GM21360 (cell line): ENCODE data around the gene PROSER3.

Experiments used
- ATAC-seq: cut with Tn5 transposase; IDR thresholded peaks from one replicate; pipeline ENCODE4 v1.9.1; 2021; ENCODE audit warnings: mild to moderate bottlenecking, moderate library complexity; ENCODE audit not compliant: unreplicated experiment

PROSER3 gene

DNA sequence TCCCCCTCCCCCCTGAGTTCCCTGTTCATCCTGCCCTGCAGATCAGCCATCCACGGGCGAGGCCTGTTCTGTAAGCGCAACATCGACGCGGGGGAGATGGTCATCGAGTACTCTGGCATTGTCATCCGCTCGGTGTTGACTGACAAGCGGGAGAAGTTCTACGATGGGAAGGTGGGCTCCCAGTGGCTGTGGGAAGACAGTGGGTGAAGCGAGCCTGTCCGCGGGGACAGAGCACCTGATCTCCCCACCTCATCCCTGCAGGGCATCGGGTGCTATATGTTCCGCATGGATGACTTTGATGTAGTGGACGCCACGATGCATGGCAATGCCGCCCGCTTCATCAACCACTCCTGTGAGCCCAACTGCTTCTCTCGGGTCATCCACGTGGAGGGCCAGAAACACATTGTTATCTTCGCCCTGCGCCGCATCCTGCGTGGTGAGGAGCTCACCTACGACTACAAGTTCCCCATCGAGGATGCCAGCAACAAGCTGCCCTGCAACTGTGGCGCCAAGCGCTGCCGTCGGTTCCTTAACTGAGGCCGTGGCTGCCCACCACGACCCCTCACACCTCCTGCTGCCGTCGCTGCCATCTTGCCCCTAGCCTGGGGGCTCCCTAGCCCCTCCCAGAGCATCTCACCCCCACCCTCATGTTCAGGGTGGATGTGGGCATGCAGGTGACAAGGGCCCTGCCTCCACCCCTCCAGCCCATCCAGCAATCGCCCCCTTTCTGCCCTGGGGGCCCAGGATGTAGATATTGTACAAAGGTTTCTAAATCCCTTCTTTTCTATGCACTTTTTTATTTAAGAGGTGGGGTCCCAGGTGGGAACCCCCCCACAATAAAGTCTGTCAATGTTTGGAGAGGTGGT lies 19.7 kb upstream of the PROSER3 start:
- ATAC-seq: no peak

DNA sequence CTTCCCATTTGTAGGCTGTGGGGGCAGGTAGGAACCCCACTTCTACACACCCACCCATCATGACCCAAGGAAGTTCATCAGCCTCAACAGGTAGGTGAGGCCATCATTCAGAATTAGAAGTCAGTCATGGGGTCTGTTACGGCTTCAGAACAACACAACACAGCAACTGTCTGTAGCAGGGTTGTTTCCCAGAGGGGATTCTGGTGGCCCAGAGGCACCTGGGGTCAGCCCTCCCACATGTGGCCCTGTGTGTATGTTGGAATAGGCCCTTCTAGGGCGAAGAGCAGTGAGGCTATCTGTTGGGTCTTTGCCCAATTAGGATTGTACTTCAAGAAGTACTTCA lies 19.1 kb upstream of the PROSER3 start:
- ATAC-seq: no peak

DNA sequence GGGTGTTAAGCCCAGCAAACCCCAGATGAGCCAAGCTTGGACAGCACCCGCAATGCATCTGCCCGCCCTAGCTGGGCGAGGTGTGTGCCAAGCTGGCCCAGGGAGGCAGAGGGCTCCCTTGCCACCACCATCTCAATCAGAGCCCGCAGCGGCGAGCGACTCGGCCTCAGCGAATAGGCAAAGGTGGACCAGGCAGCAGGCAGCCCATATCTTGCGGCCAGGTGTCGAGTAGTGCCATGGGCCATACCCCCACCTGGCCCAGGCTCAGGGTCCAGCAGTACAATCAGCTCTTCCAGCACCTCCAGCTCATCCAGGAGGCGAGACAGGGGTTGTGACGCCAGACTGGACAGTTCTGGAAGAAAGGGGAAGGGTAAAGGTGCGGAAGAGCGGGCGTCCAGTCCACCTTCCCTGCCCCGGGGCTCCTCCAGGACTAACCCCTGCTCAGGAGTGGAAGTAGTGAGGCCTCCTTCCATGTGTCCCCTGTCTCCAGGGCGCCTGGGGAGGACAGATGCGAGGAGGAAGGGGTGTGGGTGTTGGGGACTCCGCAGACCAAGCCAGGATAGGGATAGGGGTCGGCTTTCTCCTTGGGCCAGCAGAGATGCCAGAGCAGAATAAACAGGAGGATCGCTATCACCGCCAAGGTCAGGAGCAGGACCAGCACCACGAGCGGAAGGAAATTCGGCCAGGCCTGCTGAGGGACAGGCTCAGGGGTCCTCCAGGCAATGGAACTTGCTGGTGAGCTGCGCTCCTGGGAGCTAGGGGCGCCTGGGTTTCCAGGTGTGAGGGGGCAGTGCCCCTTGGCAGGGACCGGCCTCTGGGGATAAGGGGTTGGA lies 18.5 kb upstream of the PROSER3 start:
- ATAC-seq: no peak

DNA sequence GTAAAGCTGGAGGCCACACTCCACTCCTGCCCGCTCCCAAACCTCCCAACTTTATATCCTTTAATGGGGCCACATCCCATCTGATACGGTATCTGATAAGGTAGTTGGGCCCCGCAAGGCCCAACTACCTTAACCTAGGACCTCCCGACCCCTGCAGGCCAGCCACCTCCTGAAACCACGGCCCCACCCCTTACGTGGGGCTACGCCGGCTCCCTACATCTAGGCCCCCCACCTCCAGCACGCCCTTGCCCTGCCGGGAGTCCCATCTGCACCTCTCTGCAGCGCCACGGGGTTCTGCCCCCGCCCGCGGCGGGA lies 17.9 kb upstream of the PROSER3 start:
- no peak for ATAC-seq

DNA sequence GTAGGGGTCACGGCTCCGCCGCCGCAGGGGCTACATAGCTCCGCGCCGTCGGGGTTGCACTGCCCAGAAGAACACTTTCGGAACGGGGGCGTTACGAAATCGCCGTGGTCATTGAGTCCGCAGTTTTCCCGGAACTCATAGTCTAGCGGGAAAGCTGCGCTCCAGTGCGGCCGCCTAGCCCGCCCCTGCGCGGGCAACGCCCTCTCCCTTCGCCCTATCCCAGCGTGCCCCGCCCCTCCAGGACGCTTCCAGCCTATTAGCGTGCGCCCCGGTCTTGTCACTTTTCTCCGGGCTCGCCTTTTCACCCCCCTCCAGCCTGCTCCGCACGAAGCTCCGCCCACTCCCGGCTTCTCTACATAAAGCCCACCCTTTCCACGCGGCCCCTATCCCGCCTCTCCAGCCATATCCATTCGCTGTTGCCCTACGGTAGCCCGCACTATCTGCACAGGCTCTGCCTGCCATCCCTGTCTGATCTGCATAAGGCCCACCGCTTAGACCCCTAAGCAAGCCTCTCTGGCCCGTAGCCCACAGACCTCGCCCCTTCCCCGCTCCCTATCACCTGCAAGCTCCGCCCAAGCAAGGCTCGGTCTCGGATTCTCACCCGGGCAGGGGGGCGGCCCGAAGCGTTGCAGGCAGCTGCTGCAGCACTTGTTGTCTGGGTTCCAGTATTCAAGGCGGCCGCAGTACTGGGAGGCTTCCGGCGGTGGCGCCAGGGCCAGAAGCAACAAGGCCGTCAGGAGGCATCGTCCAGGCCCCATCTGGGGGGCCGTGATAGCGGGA lies 17.4 kb upstream of the PROSER3 start:
- ATAC-seq: peak; percentile 55

- ATAC-seq: no peak
Measured at GRCh38 chr19:35741203-35741515, 16.8 kb upstream of the PROSER3 start.

DNA sequence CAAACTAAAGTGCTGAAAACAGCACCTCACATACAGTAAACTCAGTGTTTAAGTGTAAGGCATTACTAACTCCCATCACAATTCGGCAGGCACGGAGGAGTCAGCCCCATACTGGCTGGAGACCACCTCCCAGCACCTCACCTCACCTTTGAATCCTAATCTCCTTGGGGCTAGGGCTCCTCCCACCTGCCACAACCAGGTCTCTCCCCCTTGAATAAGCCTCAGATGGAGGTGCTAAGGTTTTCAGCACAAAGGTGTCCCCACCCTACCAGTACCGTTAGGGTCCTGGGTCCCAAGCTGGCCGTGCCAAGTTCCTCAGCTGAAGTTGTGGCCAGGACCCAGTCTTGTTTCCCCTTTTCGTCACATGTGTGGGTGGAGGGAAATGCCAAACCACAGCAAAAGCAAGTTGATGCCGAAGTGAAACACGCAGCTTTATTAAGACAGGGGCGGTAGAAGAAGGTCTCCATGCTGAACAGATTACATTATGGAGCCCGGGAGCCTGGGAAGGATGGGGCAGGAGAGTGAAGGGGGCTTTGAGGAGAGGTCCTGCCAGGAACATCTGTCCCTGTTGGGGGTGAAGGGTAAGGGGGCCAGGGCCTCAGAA lies 15.8 kb upstream of the PROSER3 start, which contains the start of gene IGFLR1:
IGFLR1 (minus strand) TSS at position 332 of the 604 bp plus-strand sequence. CDS start 1,272 bp downstream, outside the sequence.
- no peak for ATAC-seq

DNA sequence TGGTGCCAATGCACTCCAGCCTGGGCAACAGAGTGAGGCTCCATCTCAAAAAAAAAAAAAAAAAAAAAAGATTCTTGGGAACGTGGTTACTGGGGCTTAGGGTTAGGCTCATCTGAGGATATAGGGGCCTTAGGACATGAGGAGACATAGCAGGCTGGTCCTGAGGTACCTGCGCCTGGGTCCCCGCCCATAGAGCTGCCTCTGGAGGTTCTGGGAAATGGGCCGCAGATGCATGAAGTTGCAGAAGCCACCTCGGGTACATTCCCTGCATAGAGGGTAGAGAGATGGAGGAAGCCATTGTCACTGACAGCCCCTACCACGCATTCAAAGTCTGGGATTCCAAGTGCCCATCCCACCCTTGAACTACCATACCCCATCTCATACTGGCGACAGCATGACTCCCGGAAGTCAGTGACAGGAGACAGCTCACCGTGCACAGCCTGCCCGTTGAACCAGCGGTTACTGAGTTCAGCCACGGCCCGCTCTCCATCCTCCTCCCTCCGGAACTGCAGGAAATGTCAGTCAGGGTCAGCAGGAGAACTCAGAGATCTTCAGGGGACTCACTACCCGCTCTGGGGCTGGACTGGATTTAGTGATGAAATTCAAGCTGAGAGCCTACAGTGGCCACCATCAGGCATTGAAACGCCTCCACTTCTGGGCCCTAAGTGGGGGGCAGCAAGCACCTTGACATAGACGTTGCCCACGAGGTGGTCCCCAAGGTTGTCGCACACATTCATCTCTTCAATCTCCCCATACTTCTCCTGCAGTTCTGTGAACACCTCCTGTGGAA lies 14.1 kb upstream of the PROSER3 start:
- ATAC-seq: no peak

DNA sequence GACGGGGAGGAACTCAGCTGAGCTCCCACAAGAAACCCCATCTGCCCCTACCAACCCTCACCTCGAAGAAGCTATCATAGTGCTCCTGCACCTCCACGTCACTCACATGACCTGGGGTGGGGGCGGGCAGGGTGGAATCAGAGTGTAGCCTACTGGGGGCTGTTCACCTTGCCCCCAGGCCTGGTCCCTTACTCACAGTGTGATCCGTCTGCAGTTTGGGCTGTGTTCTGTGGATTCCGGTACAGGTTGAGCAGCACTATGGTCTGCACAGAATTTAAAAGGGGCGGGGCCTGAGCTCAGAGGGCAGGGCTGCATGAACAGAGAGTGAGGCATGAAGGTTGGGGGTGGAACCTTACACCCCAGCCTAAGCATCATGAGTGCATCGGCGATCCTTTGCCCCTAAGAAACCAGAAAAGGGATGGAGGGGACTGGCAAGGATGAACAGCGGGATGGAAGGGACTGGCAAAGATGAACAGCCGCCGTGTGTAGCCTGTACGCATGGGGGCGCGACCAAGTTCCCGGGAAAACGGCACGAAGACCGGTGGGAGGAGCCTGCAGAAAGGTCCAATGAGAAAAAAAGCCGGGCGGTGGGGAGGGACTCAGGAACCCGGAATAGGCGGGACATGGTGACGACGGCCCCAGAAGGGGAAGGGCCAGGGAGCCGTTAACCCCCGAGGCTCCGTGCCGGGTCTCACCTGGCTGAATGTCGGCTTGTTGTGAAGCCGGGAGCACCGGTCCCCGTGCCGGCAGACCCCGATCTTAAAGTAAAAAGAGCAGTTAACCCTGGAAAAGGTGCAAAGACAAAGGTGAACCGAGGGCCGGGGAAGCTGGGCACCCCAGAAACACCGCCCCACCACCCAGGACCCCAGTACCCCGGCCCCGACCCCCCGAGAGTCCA lies 13.3 kb upstream of the PROSER3 start:
- peak; percentile 21 for ATAC-seq

- peak; percentile 41 for ATAC-seq
Measured at GRCh38 chr19:35745328-35746086, 12.5 kb upstream of the PROSER3 start, which contains the start of the genes PSENEN and U2AF1L4. TSS of gene PSENEN (plus strand) at chr19:35745651. CDS start at chr19:35745931, 280 bp downstream. TSS of gene U2AF1L4 (minus strand) at chr19:35745418. CDS start at chr19:35745391, 27 bp downstream.

- ATAC-seq: no peak
Measured at GRCh38 chr19:35746087-35746462, 11.9 kb upstream of the PROSER3 start.

- ATAC-seq: no peak
Measured at GRCh38 chr19:35746531-35746930, 11.4 kb upstream of the PROSER3 start.

GRCh38 chr19:35748106-35749020 lies 9.6 kb upstream of the PROSER3 start, which contains the start of gene LIN37:
TSS of gene LIN37 (plus strand) at chr19:35748576. CDS start at chr19:35748725, 149 bp downstream.
- ATAC-seq: peak; percentile 58

GRCh38 chr19:35750167-35750566 lies 7.8 kb upstream of the PROSER3 start:
- no peak for ATAC-seq

GRCh38 chr19:35751839-35752745 lies 5.9 kb upstream of the PROSER3 start:
- no peak for ATAC-seq

GRCh38 chr19:35752746-35753350 lies 5.1 kb upstream of the PROSER3 start:
- no peak for ATAC-seq
